ENCODE results near the gene PKN2.

Gene PKN2

DNA sequence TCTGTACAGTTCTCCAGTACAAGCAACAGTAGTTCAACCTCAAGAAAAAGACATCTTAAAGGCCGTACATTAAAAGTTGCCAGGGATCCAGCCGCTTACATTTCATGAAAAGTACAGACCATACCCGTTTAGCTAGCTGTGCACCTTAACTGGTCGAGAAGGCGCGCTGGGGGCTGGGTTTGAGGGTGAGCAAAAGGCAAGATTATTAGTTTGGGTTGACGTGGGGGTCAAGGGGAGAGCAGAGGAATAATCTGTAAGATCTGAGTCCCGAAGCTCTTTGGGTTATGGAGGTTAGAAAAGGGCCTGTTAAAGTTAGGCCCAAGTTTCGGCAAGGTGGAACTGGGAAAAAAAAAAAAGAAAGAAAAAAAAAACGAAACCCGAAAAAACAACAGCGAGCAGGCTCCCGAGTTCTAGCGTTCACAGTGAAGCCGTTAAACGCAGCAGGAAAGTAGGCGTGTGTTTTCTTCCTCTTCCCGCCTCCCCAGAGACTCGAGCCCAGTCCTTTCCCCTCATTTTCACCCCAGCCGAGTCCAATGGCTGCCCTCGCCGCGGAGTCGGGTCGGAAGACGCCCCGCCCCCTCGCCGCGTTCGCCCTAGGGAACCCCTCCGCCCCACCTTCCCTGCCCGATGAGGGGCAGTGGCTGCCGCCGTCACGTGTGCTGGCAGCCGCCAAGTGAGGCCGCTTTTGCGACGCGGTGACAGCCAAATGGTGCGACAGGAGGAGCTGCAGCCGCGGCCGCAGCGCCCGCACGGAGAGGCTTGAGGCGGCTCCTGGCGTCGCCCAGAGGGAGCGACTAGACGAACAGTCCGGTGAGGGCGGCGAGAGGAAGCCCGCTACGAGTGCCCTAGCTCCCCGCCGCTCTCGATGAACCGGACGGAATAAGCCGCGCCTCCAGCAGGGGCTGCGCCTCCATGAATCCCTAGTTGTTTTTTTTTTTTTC lies at the start of gene PKN2:
PKN2 (plus strand) TSS at position 733 of the 941 bp plus-strand sequence. CDS start 308 bp downstream, outside the sequence.
- in situ Hi-C loops (cut with HindIII; ENCODE audit: low pct_ligation_motif_present, low sequenced_read_pairs) = no loop called here
- Histone ChIP-seq H3K4me3 (ENCODE audit: low read depth, low read length) (peak within 1 kb of the TSS; percentile 82), H3K27me3 (replicated peaks) (no peaks in the 10 kb centered on the region), H3K27ac (peak within 1 kb of the TSS; percentile 81), H3K36me3 (replicated peaks) (no peaks in the 10 kb centered on the region)
- TF ChIP-seq CTCF (IDR thresholded peaks at IDR 0.05; ENCODE audit: low read depth, low read length, missing control alignments) = peak; percentile 18
- DNase-seq = peak; percentile 95

DNA sequence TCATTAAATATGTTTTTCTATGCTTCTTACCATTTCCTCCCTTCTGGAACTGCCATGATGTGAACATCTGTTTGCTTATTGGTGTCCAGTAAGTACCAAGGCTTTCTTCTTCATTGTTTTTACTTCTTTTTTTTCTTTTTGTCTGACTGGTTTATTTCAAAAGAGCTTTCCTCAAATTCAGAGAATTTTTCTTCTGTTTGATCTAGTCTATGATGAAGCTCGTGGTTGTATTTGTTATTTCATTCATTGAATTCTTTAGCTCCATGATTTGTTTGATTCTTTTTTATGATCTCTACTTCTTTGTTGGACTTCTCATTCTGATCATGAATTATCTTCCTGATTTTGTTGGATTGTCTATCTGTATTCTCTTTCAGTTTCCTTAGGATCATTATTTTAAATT lies 49.5 kb upstream of the PKN2 start:
- H3K4me3 ChIP-seq (ENCODE audit: low read depth, low read length) = no peak overlapping the region
- TF ChIP-seq CTCF (IDR thresholded peaks at IDR 0.05; ENCODE audit: low read depth, low read length, missing control alignments) = no peak
- DNase-seq = no peak
- H3K27me3 ChIP-seq (replicated peaks) = no peaks in the 10 kb centered on the region
- H3K36me3 ChIP-seq (replicated peaks) = no peaks in the 10 kb centered on the region
- in situ Hi-C loops (cut with HindIII; ENCODE audit: low pct_ligation_motif_present, low sequenced_read_pairs) = no loop called here
- H3K27ac ChIP-seq = no peak overlapping the region

DNA sequence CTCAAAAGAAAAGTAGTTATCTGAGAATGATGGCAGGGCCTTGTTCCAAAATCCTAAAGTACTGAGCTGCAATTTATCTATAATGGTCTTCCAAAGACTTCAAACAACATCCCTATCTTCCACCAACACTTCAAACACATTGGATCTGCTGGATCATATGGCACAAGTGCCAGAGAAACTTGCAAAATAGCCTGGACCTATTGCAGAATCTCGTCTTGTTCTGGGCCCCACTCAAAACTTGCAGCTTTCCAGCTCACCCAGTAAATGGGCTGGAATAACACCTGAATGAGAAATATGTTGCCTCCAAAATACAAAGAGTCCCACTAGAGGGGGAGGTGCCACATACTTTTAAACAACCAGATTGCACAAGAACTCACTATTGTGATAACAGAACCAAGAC lies 44.0 kb upstream of the PKN2 start:
- Histone ChIP-seq H3K27ac (no peak overlapping the region), H3K4me3 (ENCODE audit: low read depth, low read length) (no peak overlapping the region), H3K27me3 (replicated peaks) (no peaks in the 10 kb centered on the region), H3K36me3 (replicated peaks) (no peaks in the 10 kb centered on the region)
- no peak for DNase-seq
- in situ Hi-C loops (cut with HindIII; ENCODE audit: low pct_ligation_motif_present, low sequenced_read_pairs) = no loop called here
- TF ChIP-seq CTCF (IDR thresholded peaks at IDR 0.05; ENCODE audit: low read depth, low read length, missing control alignments) = no peak

GRCh38 chr1:88645886-88646285 lies 38.2 kb upstream of the PKN2 start:
- no peak overlapping the region for H3K27ac ChIP-seq
- no peak for DNase-seq
- H3K27me3 ChIP-seq (replicated peaks) = no peaks in the 10 kb centered on the region
- TF ChIP-seq CTCF (IDR thresholded peaks at IDR 0.05; ENCODE audit: low read depth, low read length, missing control alignments) = no peak
- H3K4me3 ChIP-seq (ENCODE audit: low read depth, low read length) = no peak overlapping the region
- in situ Hi-C loops (cut with HindIII; ENCODE audit: low pct_ligation_motif_present, low sequenced_read_pairs) = no loop called here
- no peaks in the 10 kb centered on the region for H3K36me3 ChIP-seq (replicated peaks)

GRCh38 chr1:88646476-88647248 lies 37.4 kb upstream of the PKN2 start:
- Histone ChIP-seq H3K27me3 (replicated peaks) (no peaks in the 10 kb centered on the region), H3K4me3 (ENCODE audit: low read depth, low read length) (no peak overlapping the region), H3K36me3 (replicated peaks) (no peaks in the 10 kb centered on the region), H3K27ac (no peak overlapping the region)
- no peak for DNase-seq
- no peak for TF ChIP-seq CTCF (IDR thresholded peaks at IDR 0.05; ENCODE audit: low read depth, low read length, missing control alignments)
- in situ Hi-C loops (cut with HindIII; ENCODE audit: low pct_ligation_motif_present, low sequenced_read_pairs) = no loop called here

Measured in brain microvascular endothelial cell (primary cell).